Measurements from ENCODE around the gene HPCAL4. TPM values are rescaled to one million over a fixed set of nuclear protein-coding genes. Genes with fewer than 3 reads are reported as not detected.

The HPCAL4 gene
- total and polyA plus RNA-seq, 9 of the 15 experiments (the other 6 are each of a cell fraction or from before 2014, with no cell fraction given) = 0.01 to 0.04 (median 0.04) TPM; not detected in 4

GRCh38 chr1:39738622-39739366 is 47.6 kb upstream of the HPCAL4 start, which contains the start of gene PPIE (continued):
- TF ChIP-seq MNT (conservative IDR thresholded peaks at IDR 0.05) (peak in 1 of 2 experiments; percentile 78; a peak in 3 of 4 replicates), PKNOX1 (IDR thresholded peaks at IDR 0.05) (no peak), YY1 (IDR thresholded peaks at IDR 0.05; ENCODE audit: borderline replicate concordance in 1 of 3, control insufficient read depth in 1 of 3, extremely low read depth in 1 of 3, insufficient read depth in 3 of 3, insufficient read length in 1 of 3, insufficient replicate concordance in 2 of 3, low read depth in 1 of 3, low read length in 2 of 3) (peak; percentile 87 to 98 (median 96)), SMARCA5 (IDR thresholded peaks at IDR 0.05) (no peak), ZKSCAN1 (IDR thresholded peaks at IDR 0.05; ENCODE audit: low read depth, low read length) (no peak), ZNF24 (IDR thresholded peaks at IDR 0.05) (no peak), CLOCK (CRISPR knock-in tag; IDR thresholded peaks at IDR 0.05; ENCODE audit: borderline replicate concordance) (no peak), ZNF174 (CRISPR knock-in tag; IDR thresholded peaks at IDR 0.05) (no peak), POLR2B (IDR thresholded peaks at IDR 0.05; ENCODE audit: low read depth, partially characterized antibody) (peak; percentile 93), HES1 (IDR thresholded peaks at IDR 0.05; ENCODE audit: low read depth) (no peak), ARID4B (CRISPR knock-in tag; IDR thresholded peaks at IDR 0.05) (peak; percentile 45; the same call in 1 of the 2 replicates), HMGXB4 (CRISPR knock-in tag; IDR thresholded peaks at IDR 0.05) (peak; percentile 71)
